ENCODE measurements around the gene TIPRL. TPM values are rescaled to one million over a fixed set of nuclear protein-coding genes. Genes with fewer than 3 reads are reported as not detected.

The TIPRL gene
- total and polyA plus RNA-seq, 2 of the 8 experiments (the other 6 are each of a cell fraction or from before 2014, with no cell fraction given), result 8.1 to 27.4 TPM

- 91% methylated on average over 7 of the region's 7 CpGs; no CpG with 5 or more reads in 1 of the 2 experiments for WGBS, 2 experiments (ENCODE audit: extremely low coverage in 1 of 2, insufficient coverage in 1 of 2, insufficient read length in 1 of 2, insufficient replicate concordance in 2 of 2, low coverage in 1 of 2, low lambda C conversion rate in 2 of 2, missing lambda C conversion rate in 1 of 2)
- no peak overlapping the region for H3K9ac ChIP-seq (replicated peaks in 1 of 4; ENCODE audit: extremely low read depth in 1 of 4, low read depth in 3 of 4, low read length in 3 of 4)
- no peak overlapping the region for H3K14ac ChIP-seq (ENCODE audit: insufficient read length)
- POLR2A ChIA-PET (ENCODE audit: partially characterized antibody), result interaction anchor here (0.7 to 2.6 kb wide), 2 partner anchors 10 to 68 kb away, joined by 3 to 8 read pairs; no protein-coding TSS in a partner anchor
- peaks cover 6% of the 10 kb centered on the region; the same call in 1 of the 2 replicates for H3K23me2 ChIP-seq (ENCODE audit: low read depth, low read length)
- H2BK20ac ChIP-seq (ENCODE audit: low read length), result no peak overlapping the region
- H3K56ac ChIP-seq (replicated peaks; ENCODE audit: insufficient read length, low read depth, low read length), result no peak overlapping the region
- FAIRE-seq, result no peak
- H3K4me2 ChIP-seq (ENCODE audit: insufficient read depth in 1 of 2, low read depth in 2 of 2, low read length in 2 of 2), result no peak overlapping the region
- no peak overlapping the region for H2BK5ac ChIP-seq (ENCODE audit: low read depth, low read length)
- H2AFZ ChIP-seq (ENCODE audit: low read length), result no peak overlapping the region
- no peak overlapping the region for H3K27ac ChIP-seq (ENCODE audit: low read depth, low read length)
- 0 out of 4 replicates have a peak, but pooled peaks cover 3 to 5% of the 10 kb centered on the region in 2 experiments for H3K9me3 ChIP-seq (ENCODE audit: insufficient read depth in 2 of 2, low read depth in 1 of 2, low read length in 1 of 2)
- no peak overlapping the region for H2AK5ac ChIP-seq (ENCODE audit: low read depth, low read length)
- no peak overlapping the region for H4K91ac ChIP-seq (replicated peaks; ENCODE audit: insufficient read length, low read length)
- no peak overlapping the region for H3K4ac ChIP-seq (replicated peaks; ENCODE audit: insufficient read length, low read depth, low read length)
- no peak overlapping the region for H2BK12ac ChIP-seq (ENCODE audit: low read depth, low read length)
- peaks cover 3 to 33% of the 10 kb centered on the region in 2 experiments; a peak in 3 of 4 replicates for H3K79me2 ChIP-seq (ENCODE audit: control insufficient read depth in 1 of 2, insufficient read depth in 2 of 2, low read length in 2 of 2)
- no peak overlapping the region for H2BK120ac ChIP-seq (replicated peaks; ENCODE audit: low read depth, low read length)
- H4K5ac ChIP-seq (ENCODE audit: insufficient read length, low read depth, low read length), result no peak overlapping the region
- peaks cover 0 to 11% (median 0%) of the 10 kb centered on the region in 4 experiments; a peak in 3 of 8 replicates for H3K36me3 ChIP-seq (ENCODE audit: control insufficient read depth in 2 of 4, insufficient read depth in 4 of 4, low read length in 3 of 4)
- CTCF ChIA-PET (ENCODE audit: partially characterized antibody), result interaction anchor here (1.0 to 2.1 kb wide), 4 partner anchors 8 to 145 kb away, joined by 3 to 9 read pairs (median 5); no protein-coding TSS in a partner anchor
- no peak overlapping the region for H3K23ac ChIP-seq (ENCODE audit: insufficient read length)
- H3K4me3 ChIP-seq (ENCODE audit: extremely low read depth in 1 of 4, insufficient read depth in 2 of 4, low read depth in 3 of 4, low read length in 4 of 4), result no peak overlapping the region
- H2BK15ac ChIP-seq (ENCODE audit: low read length), result no peak overlapping the region
- H4K8ac ChIP-seq (ENCODE audit: extremely low read depth, insufficient read depth, low read length), result no peak overlapping the region
- H3K18ac ChIP-seq (ENCODE audit: extremely low read depth, low read length), result no peak overlapping the region
- peaks cover 0 to 2% of the 10 kb centered on the region in 2 experiments for H4K20me1 ChIP-seq (replicated peaks in 1 of 2; ENCODE audit: control insufficient read depth in 1 of 2, insufficient read depth in 2 of 2, low read length in 2 of 2)
- DNase-seq (ENCODE audit: low read depth in 1 of 2, low spot score in 2 of 2), result no peak
- peaks cover 0 to 6% (median 3%) of the 10 kb centered on the region in 4 experiments; a peak in 2 of 7 replicates for H3K4me1 ChIP-seq (replicated peaks in 1 of 4; ENCODE audit: control insufficient read depth in 3 of 4, insufficient read depth in 4 of 4, low read length in 3 of 4)
- H3K79me1 ChIP-seq (ENCODE audit: low read depth, low read length), result peaks cover 2% of the 10 kb centered on the region; the same call in 1 of the 2 replicates
- no peaks in the 10 kb centered on the region for H3K27me3 ChIP-seq (replicated peaks in 1 of 4; ENCODE audit: control insufficient read depth in 3 of 4, extremely low read depth in 1 of 4, insufficient read depth in 3 of 4, low read length in 3 of 4)
- TF ChIP-seq SIRT6 (IDR thresholded peaks at IDR 0.05; ENCODE audit: low read length) (no peak), CHD1 (IDR thresholded peaks at IDR 0.05; ENCODE audit: low read depth, low read length) (no peak), CTCF (IDR thresholded peaks at IDR 0.05; ENCODE audit: control extremely low read depth in 1 of 3, insufficient read depth in 1 of 3, low read depth in 1 of 3, low read length in 3 of 3) (no peak), KDM1A (IDR thresholded peaks at IDR 0.05; ENCODE audit: borderline replicate concordance, low read length) (no peak), SP2 (IDR thresholded peaks at IDR 0.05; ENCODE audit: low read length) (no peak), POLR2AphosphoS5 (IDR thresholded peaks at IDR 0.05; ENCODE audit: low read depth, low read length) (no peak), HDAC2 (IDR thresholded peaks at IDR 0.05; ENCODE audit: borderline replicate concordance in 1 of 2, low read depth in 2 of 2, low read length in 2 of 2) (no peak), EP300 (IDR thresholded peaks at IDR 0.05; ENCODE audit: borderline replicate concordance in 1 of 2, low read depth in 2 of 2, low read length in 2 of 2) (no peak), TAF1 (IDR thresholded peaks at IDR 0.05; ENCODE audit: low read depth, low read length) (no peak), GABPA (IDR thresholded peaks at IDR 0.05; ENCODE audit: borderline replicate concordance, insufficient read depth, low read length) (no peak)
These were observed 48.9 kb downstream of the TIPRL start for GRCh38 chr1:168227620-168228019.
